ENCODE measurements around the gene SLC18B1. TPM values are rescaled to one million over a fixed set of nuclear protein-coding genes. Genes with fewer than 3 reads are reported as not detected.

The SLC18B1 gene
- total RNA-seq, 4 donors from 2014 or later = 5.2 to 8.0 (median 7.2) TPM

DNA sequence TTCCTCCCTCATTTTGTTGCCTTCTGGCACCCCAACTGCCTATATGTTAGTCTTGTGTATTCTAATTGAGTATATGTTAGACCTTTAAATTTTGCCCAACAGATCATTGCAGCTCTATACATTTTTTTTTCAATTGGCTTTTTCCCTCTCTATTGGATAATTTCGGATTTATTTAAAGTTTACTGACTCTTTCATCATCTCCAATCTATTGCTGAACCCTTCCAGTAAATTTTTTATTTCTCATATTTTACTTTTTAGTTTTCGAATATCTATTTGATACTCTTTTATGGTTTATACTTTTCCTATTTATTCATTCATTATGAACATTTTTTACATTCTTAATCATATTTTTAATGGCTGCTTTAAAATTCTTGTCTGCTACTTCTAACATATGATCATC, 7.1 kb upstream of the SLC18B1 start:
- TF ChIP-seq, protein P1, sequence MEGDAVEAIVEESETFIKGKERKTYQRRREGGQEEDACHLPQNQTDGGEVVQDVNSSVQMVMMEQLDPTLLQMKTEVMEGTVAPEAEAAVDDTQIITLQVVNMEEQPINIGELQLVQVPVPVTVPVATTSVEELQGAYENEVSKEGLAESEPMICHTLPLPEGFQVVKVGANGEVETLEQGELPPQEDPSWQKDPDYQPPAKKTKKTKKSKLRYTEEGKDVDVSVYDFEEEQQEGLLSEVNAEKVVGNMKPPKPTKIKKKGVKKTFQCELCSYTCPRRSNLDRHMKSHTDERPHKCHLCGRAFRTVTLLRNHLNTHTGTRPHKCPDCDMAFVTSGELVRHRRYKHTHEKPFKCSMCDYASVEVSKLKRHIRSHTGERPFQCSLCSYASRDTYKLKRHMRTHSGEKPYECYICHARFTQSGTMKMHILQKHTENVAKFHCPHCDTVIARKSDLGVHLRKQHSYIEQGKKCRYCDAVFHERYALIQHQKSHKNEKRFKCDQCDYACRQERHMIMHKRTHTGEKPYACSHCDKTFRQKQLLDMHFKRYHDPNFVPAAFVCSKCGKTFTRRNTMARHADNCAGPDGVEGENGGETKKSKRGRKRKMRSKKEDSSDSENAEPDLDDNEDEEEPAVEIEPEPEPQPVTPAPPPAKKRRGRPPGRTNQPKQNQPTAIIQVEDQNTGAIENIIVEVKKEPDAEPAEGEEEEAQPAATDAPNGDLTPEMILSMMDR (IDR thresholded peaks at IDR 0.05) = no peak
- TF ChIP-seq POLR2A (IDR thresholded peaks at IDR 0.05) = no peak
- 44 to 88% methylated on average over 2 of the region's 2 CpGs for WGBS, 2 donors
- no peak for DNase-seq (ENCODE audit: low spot score in 2 of 2)
- intact Hi-C loops (cut with DNase I; ENCODE audit: low total_unique reads) = no loop called here
- H3K4me3 ChIP-seq (ENCODE audit: low read depth, poor library complexity, severe bottlenecking) = no peak overlapping the region

- intact Hi-C loops (cut with DNase I; ENCODE audit: low total_unique reads) = no loop called here
- DNase-seq (ENCODE audit: low spot score in 2 of 2) = no peak
- 96 to 100% methylated on average over 1 of the region's 1 CpG for WGBS, 2 donors
- no peak for TF ChIP-seq POLR2A (IDR thresholded peaks at IDR 0.05)
- TF ChIP-seq, protein P1 (IDR thresholded peaks at IDR 0.05) = no peak
- no peak overlapping the region for H3K4me3 ChIP-seq (ENCODE audit: low read depth, poor library complexity, severe bottlenecking)
Measured at GRCh38 chr6:132804251-132804650, 5.8 kb upstream of the SLC18B1 start.

DNA sequence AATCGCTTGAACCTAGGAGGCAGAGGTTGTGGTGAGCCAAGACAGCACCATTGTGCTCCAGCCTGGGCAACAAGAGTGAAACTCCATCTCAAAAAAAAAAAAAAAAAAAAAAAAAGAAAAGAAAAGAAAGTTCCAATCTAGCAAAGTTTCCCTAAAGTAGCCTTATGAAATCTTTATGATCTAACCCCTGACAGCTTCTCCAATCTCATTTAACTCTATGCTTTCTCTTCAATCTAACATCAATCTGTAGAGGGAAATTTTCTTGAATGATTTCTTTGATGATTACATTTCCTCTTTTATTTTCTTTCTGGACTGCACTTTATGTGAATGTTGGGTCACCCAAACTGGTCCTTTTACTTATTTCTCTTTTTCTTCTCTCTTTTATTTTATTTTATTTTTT, 2.2 kb upstream of the SLC18B1 start:
- intact Hi-C loops (cut with DNase I; ENCODE audit: low total_unique reads) = no loop called here
- no peak for DNase-seq (ENCODE audit: low spot score in 2 of 2)
- H3K4me3 ChIP-seq (ENCODE audit: low read depth, poor library complexity, severe bottlenecking) = no peak overlapping the region
- no peak for TF ChIP-seq POLR2A (IDR thresholded peaks at IDR 0.05)
- TF ChIP-seq, protein P1 (IDR thresholded peaks at IDR 0.05) = no peak
- WGBS, 2 donors = 89 to 91% methylated on average over 1 of the region's 1 CpG

DNA sequence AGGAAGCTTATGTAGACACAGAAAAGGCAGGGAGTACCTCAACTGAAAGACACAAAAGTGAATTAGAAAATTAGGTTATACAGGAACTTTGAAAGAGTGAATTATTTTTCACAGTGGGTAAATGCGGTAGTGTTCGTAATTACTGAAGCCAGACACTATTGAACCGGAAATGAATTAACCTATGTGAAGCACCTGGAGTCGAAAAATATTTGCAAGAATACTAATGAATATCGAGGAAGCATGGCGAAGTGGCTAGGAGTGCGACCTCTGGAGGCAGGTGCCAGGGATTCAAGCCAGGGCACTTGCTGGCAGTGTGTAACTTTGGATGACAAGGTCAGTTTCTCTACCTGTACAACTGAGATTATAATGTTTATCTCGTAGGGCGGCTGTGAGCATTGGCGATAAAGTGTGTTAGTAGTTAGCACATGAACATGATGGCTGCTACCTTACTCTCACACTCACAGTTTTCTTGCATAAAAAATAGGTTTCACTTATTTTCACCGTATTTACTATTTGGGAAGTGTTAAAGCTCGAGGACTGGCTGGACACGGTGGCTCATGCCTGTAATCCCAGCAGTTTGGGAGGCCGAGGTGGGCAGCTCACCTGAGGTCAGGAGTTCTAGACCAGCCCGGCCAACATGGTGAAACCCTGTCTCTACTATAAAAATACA, 567 bp upstream of the SLC18B1 start:
- 13 to 21% methylated on average over 15 of the region's 15 CpGs for WGBS, 2 donors
- DNase-seq (ENCODE audit: low spot score in 2 of 2) = peak; percentile 48 to 87
- intact Hi-C loops (cut with DNase I; ENCODE audit: low total_unique reads) = no loop called here
- H3K4me3 ChIP-seq (ENCODE audit: low read depth, poor library complexity, severe bottlenecking) = peak overlapping the region; percentile 73
- no peak for TF ChIP-seq POLR2A (IDR thresholded peaks at IDR 0.05)
- TF ChIP-seq, protein P1 (IDR thresholded peaks at IDR 0.05) = no peak

- no peak for DNase-seq (ENCODE audit: low spot score in 2 of 2)
- H3K4me3 ChIP-seq (ENCODE audit: low read depth, poor library complexity, severe bottlenecking) = no peak overlapping the region
- TF ChIP-seq, protein P1 (IDR thresholded peaks at IDR 0.05) = no peak
- TF ChIP-seq POLR2A (IDR thresholded peaks at IDR 0.05) = no peak
- WGBS, 2 donors = 60 to 65% methylated on average over 2 of the region's 2 CpGs
- intact Hi-C loops (cut with DNase I; ENCODE audit: low total_unique reads) = no loop called here
Measured at GRCh38 chr6:132795461-132795860, 3.0 kb downstream of the SLC18B1 start.

DNA sequence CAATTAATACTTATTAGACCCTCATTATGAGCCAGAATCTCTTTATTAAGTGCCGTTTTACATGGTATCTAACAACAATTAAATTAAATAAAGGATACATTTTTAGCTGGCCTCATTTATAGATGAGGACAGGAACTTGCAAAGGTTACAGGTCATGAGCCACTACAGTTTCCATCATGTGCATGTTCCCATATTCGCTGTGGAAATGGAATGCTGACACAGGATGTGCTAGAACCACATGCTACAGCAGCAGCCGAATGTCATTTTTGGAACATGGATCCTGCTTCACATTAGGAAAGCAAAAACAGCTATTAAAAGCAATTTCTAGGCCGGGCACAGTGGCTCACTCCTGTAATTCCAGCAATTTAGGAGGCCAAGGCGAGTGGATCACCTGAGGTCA, 5.9 kb downstream of the SLC18B1 start:
- intact Hi-C loops (cut with DNase I; ENCODE audit: low total_unique reads) = no loop called here
- no peak for DNase-seq (ENCODE audit: low spot score in 2 of 2)
- WGBS, 2 donors = 83% methylated on average over 5 of the region's 5 CpGs
- no peak for TF ChIP-seq POLR2A (IDR thresholded peaks at IDR 0.05)
- TF ChIP-seq, protein P1 (IDR thresholded peaks at IDR 0.05) = no peak
- no peak overlapping the region for H3K4me3 ChIP-seq (ENCODE audit: low read depth, poor library complexity, severe bottlenecking)

Measured in lower leg skin (tissue), 4 donors.